Fibroblast of lung (primary cell): ENCODE results near the gene SCN2A. TPM values are rescaled to one million over a fixed set of nuclear protein-coding genes. Genes with fewer than 3 reads are reported as not detected.

Source experiments
- DNase-seq, 2 donors: peaks; one replicate each; pipeline versions ENCODE4 v3.0.0 to v3.0.0-alpha.2; 2010; ENCODE audit warnings: low read depth in 2 of 2
- H2AFZ ChIP-seq: 2 replicates; pipeline ENCODE4 v1.5.1; 2012; ENCODE audit warnings: low read length, control low read depth, inconsistent platforms
- H3K27ac ChIP-seq: 2 replicates; pipeline ENCODE4 v1.5.1; 2011; ENCODE audit warnings: low read length, control low read depth; ENCODE audit not compliant: insufficient read depth
- H3K27me3 ChIP-seq: 2 replicates; pipeline ENCODE4 v1.5.1; 2011; ENCODE audit warnings: mild to moderate bottlenecking, low read length; ENCODE audit not compliant: control insufficient read depth, insufficient read depth
- H3K36me3 ChIP-seq: 2 replicates; pipeline ENCODE4 v1.5.1; 2011; ENCODE audit warnings: low read length; ENCODE audit not compliant: control insufficient read depth, insufficient read depth
- H3K4me1 ChIP-seq: 2 replicates; pipeline ENCODE4 v1.5.1; 2011; ENCODE audit warnings: low read length; ENCODE audit not compliant: control insufficient read depth, insufficient read depth; ENCODE audit errors: extremely low read depth
- H3K4me2 ChIP-seq: 2 replicates; pipeline ENCODE4 v1.5.1; 2011; ENCODE audit warnings: low read length, control low read depth; ENCODE audit not compliant: insufficient read depth; ENCODE audit errors: extremely low read depth
- H3K4me3 ChIP-seq, 4 experiments: fragments of 200-600 bp in 1 of 4; sonication (generic) in 1 of 4; replicated peaks in 1 of 4; 2 replicates each; pipeline ENCODE4 v1.5.1; 2011 to 2016; ENCODE audit warnings: low read length in 4 of 4, low read depth in 3 of 4, mild to moderate bottlenecking in 3 of 4, control low read depth in 2 of 4, inconsistent platforms in 1 of 4, mixed read lengths in 1 of 4; ENCODE audit not compliant: insufficient read depth in 1 of 4; ENCODE audit errors: control extremely low read depth in 1 of 4
- H3K79me2 ChIP-seq: 2 replicates; pipeline ENCODE4 v1.5.1; 2012; ENCODE audit warnings: mild to moderate bottlenecking, low read length, inconsistent platforms; ENCODE audit not compliant: control insufficient read depth, insufficient read depth
- H3K9ac ChIP-seq: 2 replicates; pipeline ENCODE4 v1.5.1; 2011; ENCODE audit warnings: mild to moderate bottlenecking, low read length, control low read depth; ENCODE audit not compliant: insufficient read depth
- H3K9me3 ChIP-seq: 2 replicates; pipeline ENCODE4 v1.5.1; 2012; ENCODE audit warnings: low read depth, low read length; ENCODE audit not compliant: control insufficient read depth, insufficient read depth
- H4K20me1 ChIP-seq: 2 replicates; pipeline ENCODE4 v1.5.1; 2011; ENCODE audit warnings: low read length; ENCODE audit not compliant: control insufficient read depth, insufficient read depth; ENCODE audit errors: extremely low read depth
- CTCF ChIP-seq, 2 donors: IDR thresholded peaks in 1 of 2; conservative IDR thresholded peaks in 1 of 2; 1 replicate in 1 of 2; 2 replicates in 1 of 2; pipeline ENCODE4 v1.5.1; 2011 to 2012; ENCODE audit warnings: low read length in 2 of 2, control low read depth in 1 of 2, inconsistent platforms in 1 of 2, low read depth in 1 of 2, mild to moderate bottlenecking in 1 of 2
- EZH2 ChIP-seq: IDR thresholded peaks from 2 replicates; pipeline ENCODE4 v1.5.1; 2012; ENCODE audit warnings: low read length, control low read depth, mild to moderate bottlenecking; ENCODE audit errors: missing control alignments
- polyA plus RNA-seq, 2 donors: library from polyadenylated mRNA; depleted of rRNA in 1 of 2; stranded (reverse) in 1 of 2; unstranded in 1 of 2; fragments of >200 nt; gene quantifications; 2 replicates each; pipeline ENCODE4 v1.2.1, GENCODE V29; 2011 to 2012; ENCODE audit warnings: missing spikeins in 1 of 2
- total RNA-seq: library from RNA; depleted of rRNA; stranded (reverse); fragments of >200 nt; gene quantifications from 2 replicates; pipeline ENCODE4 v1.2.1, GENCODE V29; 2014

SCN2A gene
- total and polyA plus RNA-seq, 2 donors (not counting 1 experiment from before 2014, with no cell fraction given) = 0.76 to 7.1 TPM

- TF ChIP-seq CTCF (conservative IDR thresholded peaks at IDR 0.05 in 1 of 2, IDR thresholded peaks at IDR 0.05 in 1 of 2; ENCODE audit: low read depth in 1 of 2, low read length in 2 of 2) (no peak), EZH2 (no peak)
- Histone ChIP-seq H2AFZ (no peak overlapping the region), H4K20me1 (no peaks in the 10 kb centered on the region), H3K9ac (no peak overlapping the region), H3K4me3 (no peak overlapping the region), H3K36me3 (no peaks in the 10 kb centered on the region), H3K9me3 (no peaks in the 10 kb centered on the region), H3K79me2 (no peaks in the 10 kb centered on the region), H3K27me3 (no peaks in the 10 kb centered on the region), H3K4me2 (no peak overlapping the region), H3K4me1 (no peaks in the 10 kb centered on the region), H3K27ac (no peak overlapping the region)
- DNase-seq = no peak
These were observed 132.1 kb downstream of the SCN2A start for GRCh38 chr2:165371356-165371755.

- Histone ChIP-seq H3K4me2 (no peak overlapping the region), H4K20me1 (no peaks in the 10 kb centered on the region), H3K9ac (no peak overlapping the region), H3K4me3 (no peak overlapping the region), H3K4me1 (no peaks in the 10 kb centered on the region), H3K9me3 (no peaks in the 10 kb centered on the region), H3K27ac (no peak overlapping the region), H2AFZ (no peak overlapping the region), H3K79me2 (no peaks in the 10 kb centered on the region), H3K36me3 (no peaks in the 10 kb centered on the region), H3K27me3 (no peaks in the 10 kb centered on the region)
- no peak for TF ChIP-seq EZH2
- TF ChIP-seq CTCF (conservative IDR thresholded peaks at IDR 0.05 in 1 of 2, IDR thresholded peaks at IDR 0.05 in 1 of 2; ENCODE audit: low read depth in 1 of 2, low read length in 2 of 2) = no peak
- no peak for DNase-seq
These were observed 134.2 kb downstream of the SCN2A start for GRCh38 chr2:165373278-165374010.

GRCh38 chr2:165376571-165376975 is 137.4 kb downstream of the SCN2A start:
- DNase-seq = no peak
- Histone ChIP-seq H3K9me3 (no peaks in the 10 kb centered on the region), H3K27me3 (no peaks in the 10 kb centered on the region), H3K4me2 (no peak overlapping the region), H3K79me2 (no peaks in the 10 kb centered on the region), H4K20me1 (no peaks in the 10 kb centered on the region), H3K27ac (no peak overlapping the region), H2AFZ (no peak overlapping the region), H3K9ac (no peak overlapping the region), H3K4me1 (no peaks in the 10 kb centered on the region), H3K36me3 (no peaks in the 10 kb centered on the region), H3K4me3 (no peak overlapping the region)
- no peak for TF ChIP-seq CTCF (conservative IDR thresholded peaks at IDR 0.05 in 1 of 2, IDR thresholded peaks at IDR 0.05 in 1 of 2; ENCODE audit: low read depth in 1 of 2, low read length in 2 of 2)
- no peak for TF ChIP-seq EZH2
